Measurements from ENCODE around the gene THBD.
A peak's percentile ranks its signal among the peaks of the same experiment; 100 is the strongest.

Gene THBD

DNA sequence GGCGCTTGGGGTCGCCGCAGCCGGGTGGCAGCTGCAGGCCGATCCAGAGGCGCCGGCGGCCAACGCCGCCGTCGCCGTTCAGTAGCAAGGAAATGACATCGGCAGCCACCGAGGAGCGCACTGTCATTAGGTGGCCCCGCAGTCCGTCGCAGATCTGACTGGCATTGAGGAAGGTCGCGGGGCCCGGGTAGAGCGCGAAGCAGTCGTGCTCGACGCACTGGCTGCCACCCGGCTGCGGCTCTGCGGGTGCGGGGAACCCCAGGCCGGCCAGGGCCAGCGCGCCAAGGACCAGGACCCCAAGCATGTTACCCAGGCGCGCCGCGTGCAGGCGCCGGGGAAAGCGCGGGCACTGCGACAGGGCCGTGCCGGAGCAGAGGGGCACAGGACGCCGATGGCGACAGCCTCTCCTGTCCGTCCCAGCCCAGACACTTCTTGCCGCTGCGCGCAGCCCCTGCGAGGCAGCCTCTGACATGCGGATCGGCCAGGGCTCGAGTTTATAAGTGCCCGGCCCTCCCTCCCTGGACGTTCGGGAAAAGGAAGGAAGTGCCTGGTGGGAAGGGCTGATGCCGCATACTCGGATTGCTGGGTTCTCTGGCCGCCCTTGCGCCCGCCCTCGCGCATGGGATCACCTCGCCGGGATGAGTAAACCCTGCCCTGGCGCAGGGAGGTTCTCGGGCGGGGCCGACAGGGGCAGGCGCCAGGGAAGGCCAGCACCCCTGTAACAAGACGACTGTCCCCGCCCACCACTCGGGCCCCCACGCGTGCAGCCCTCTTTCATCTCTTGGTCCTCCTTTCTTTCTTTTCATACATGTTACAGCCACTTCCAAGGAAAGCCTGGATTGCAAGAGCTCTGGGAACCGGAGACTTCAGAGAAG lies at the start of gene THBD:
THBD (minus strand) TSS at position 472 of the 875 bp plus-strand sequence; CDS start at position 304, 168 bp downstream.
- peak within 1 kb of the TSS; percentile 95 for H3K27ac Mint-ChIP-seq
- H3K4me3 Mint-ChIP-seq = peak within 1 kb of the TSS; percentile 87
- H3K4me1 Mint-ChIP-seq (ENCODE audit: low read depth) = peaks cover 72% of the 10 kb centered on the region
- peaks cover 23% of the 10 kb centered on the region for H3K36me3 Mint-ChIP-seq (ENCODE audit: low read depth)
- H3K27me3 Mint-ChIP-seq = peaks cover 54% of the 10 kb centered on the region
- no peaks in the 10 kb centered on the region for H3K9me3 Mint-ChIP-seq
- intact Hi-C loops (cut with micrococcal nuclease) = loop anchor here (1.0 to 10.0 kb wide), 6 partner anchors 38 to 355 kb away; partner anchors contain the start of gene CD93

DNA sequence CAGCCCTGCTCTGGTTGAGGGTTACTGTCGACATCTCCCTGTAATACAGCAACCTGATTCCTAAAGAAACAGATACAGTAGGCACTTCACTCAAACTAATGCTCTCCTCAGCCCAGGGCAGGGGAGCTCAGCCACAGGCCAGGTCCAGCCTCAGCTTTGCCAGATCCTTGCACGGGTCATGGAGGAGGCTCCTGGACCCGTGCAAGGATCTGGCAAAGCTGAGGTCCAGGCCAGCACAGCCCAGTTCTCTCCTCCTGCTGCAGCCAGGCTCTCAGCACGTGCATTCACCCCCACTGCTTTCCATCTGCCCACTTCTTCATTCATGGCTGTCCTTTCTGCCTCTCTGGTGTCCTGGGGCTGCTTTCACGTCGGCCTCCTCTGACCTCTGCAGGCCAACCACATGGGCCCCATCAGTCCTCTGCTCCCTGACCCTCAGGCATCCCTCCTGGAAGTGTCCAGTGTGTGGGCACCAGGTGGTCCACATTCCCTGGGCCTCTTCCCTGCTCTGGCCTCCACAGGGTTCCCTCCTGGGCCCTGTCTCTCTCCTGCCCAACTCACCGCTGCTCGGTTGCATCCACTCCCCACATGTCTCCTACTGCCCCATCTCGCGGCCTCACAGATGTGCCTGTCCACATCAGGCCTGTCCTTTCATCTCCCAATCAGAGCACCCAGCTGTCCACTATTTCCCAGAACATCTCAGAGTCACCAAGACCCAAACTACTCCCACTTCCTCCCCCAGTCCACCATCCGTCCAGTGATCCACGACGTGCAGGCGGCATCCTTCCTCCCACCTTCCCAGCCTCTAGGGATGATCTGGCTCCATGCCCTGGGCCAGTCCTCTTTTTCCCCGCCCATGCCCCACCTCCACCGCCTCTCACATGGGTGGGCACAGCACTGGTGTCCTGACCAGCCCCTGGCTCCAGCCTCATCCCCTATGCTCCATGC lies 48.4 kb upstream of the THBD start:
- H3K4me3 Mint-ChIP-seq = peak overlapping the region; percentile 41
- no peaks in the 10 kb centered on the region for H3K27me3 Mint-ChIP-seq
- peak overlapping the region; percentile 86 for H3K27ac Mint-ChIP-seq
- intact Hi-C loops (cut with micrococcal nuclease) = loop anchor here (1.0 kb wide), 1 partner anchor 17 kb away; no protein-coding TSS in a partner anchor
- peaks cover 82% of the 10 kb centered on the region for H3K4me1 Mint-ChIP-seq (ENCODE audit: low read depth)
- H3K9me3 Mint-ChIP-seq = no peaks in the 10 kb centered on the region
- H3K36me3 Mint-ChIP-seq (ENCODE audit: low read depth) = no peaks in the 10 kb centered on the region

GRCh38 chr20:23096986-23097520 lies 47.6 kb upstream of the THBD start:
- Mint-ChIP-seq H3K4me1 (ENCODE audit: low read depth) (peaks cover 77% of the 10 kb centered on the region), H3K36me3 (ENCODE audit: low read depth) (no peaks in the 10 kb centered on the region), H3K4me3 (peak overlapping the region; percentile 55), H3K27ac (peak overlapping the region; percentile 86), H3K9me3 (no peaks in the 10 kb centered on the region), H3K27me3 (no peaks in the 10 kb centered on the region)
- intact Hi-C loops (cut with micrococcal nuclease) = loop anchor here (1.0 kb wide), 1 partner anchor 18 kb away; no protein-coding TSS in a partner anchor

- no peaks in the 10 kb centered on the region for H3K9me3 Mint-ChIP-seq
These were observed 46.6 kb upstream of the THBD start for GRCh38 chr20:23096097-23096496.

DNA sequence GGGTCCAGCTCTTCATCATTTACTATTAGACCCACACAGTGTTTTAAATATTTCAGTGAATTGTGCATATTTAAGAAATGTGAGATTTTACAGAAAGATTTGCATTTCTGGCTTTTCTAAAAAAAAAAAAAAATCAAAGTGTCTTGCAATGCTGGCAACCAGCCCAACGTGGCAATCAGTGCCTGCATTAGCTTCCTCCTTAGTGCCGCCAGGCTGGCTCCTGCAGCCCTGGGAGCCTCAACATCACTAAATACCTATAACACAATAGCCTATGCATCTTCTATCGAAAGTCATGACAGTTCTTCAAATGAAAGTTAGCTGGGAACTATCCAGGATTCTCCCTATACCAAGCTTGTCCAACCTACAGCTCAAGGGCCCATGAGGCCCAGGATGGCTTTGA lies 46.0 kb upstream of the THBD start:
- H3K9me3 Mint-ChIP-seq = no peaks in the 10 kb centered on the region
- peak overlapping the region; percentile 86 for H3K27ac Mint-ChIP-seq
- H3K4me3 Mint-ChIP-seq = peak overlapping the region; percentile 55
- intact Hi-C loops (cut with micrococcal nuclease) = no loop called here
- H3K4me1 Mint-ChIP-seq (ENCODE audit: low read depth) = peaks cover 84% of the 10 kb centered on the region
- no peaks in the 10 kb centered on the region for H3K27me3 Mint-ChIP-seq
- H3K36me3 Mint-ChIP-seq (ENCODE audit: low read depth) = no peaks in the 10 kb centered on the region

More at GRCh38 chr20:23096097-23096496, 46.6 kb upstream of the THBD start:
- peaks cover 84% of the 10 kb centered on the region for H3K4me1 Mint-ChIP-seq (ENCODE audit: low read depth)
- H3K27ac Mint-ChIP-seq = peak overlapping the region; percentile 86
- intact Hi-C loops (cut with micrococcal nuclease) = no loop called here
- H3K27me3 Mint-ChIP-seq = no peaks in the 10 kb centered on the region
- peak overlapping the region; percentile 55 for H3K4me3 Mint-ChIP-seq
- H3K36me3 Mint-ChIP-seq (ENCODE audit: low read depth) = no peaks in the 10 kb centered on the region

DNA sequence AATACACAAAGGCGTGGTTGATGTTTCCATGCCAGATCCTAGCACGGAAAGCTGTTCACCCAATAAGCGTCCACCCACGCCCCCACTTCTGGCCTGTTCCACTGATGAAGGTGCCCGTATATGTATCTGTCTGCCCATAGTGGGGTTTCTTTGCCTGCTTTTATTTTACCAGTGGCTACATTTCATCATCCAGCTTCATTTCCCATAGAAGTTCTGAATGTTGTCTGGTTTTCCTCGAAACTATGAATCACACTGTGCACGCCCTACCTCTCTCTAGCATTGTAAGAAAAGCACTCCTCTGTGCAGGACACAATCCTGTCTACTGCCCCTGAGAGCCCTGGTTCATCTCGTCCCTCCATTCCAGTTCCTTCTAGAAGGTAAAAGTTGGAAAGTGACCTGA lies 45.5 kb upstream of the THBD start:
- peak overlapping the region; percentile 55 for H3K4me3 Mint-ChIP-seq
- no peaks in the 10 kb centered on the region for H3K27me3 Mint-ChIP-seq
- intact Hi-C loops (cut with micrococcal nuclease) = no loop called here
- no peaks in the 10 kb centered on the region for H3K36me3 Mint-ChIP-seq (ENCODE audit: low read depth)
- H3K4me1 Mint-ChIP-seq (ENCODE audit: low read depth) = peaks cover 84% of the 10 kb centered on the region
- peak overlapping the region; percentile 86 for H3K27ac Mint-ChIP-seq
- H3K9me3 Mint-ChIP-seq = no peaks in the 10 kb centered on the region

DNA sequence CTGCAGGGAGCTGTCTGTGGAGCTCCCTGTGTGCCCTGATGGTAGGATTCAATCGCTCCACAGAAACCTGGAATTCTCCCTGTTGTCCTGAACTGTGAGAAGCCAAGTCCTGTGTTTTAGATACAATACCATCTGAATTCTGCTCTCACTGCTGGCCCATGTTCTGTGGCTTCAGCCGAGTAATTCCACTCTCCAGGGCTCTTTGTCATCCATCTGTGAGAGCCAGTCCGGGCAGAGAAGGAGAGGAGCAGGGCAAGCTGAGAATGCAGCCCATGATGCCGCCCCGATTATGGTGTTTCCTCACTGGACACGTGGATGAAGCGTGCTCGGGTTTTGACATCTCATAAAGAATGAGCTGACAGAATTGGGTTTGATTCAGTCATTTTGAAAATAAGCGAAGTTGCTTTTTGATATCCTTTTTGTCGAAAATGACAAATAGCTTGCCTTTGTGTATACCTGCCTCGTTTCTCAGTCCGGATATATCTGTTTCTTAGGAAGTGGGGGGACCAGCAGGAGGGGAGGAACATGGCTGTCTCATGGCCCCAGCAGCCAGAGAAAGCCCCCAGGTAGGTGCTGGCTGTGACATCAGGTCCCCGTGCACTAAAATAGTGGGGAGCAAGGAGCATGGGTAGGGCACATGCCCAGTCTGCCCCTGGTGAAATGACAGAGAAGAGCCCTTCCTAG lies 44.9 kb upstream of the THBD start:
- intact Hi-C loops (cut with micrococcal nuclease) = no loop called here

GRCh38 chr20:23093613-23094012 lies 44.1 kb upstream of the THBD start:
- peak overlapping the region; percentile 86 for H3K27ac Mint-ChIP-seq
- intact Hi-C loops (cut with micrococcal nuclease) = no loop called here
- H3K9me3 Mint-ChIP-seq = no peaks in the 10 kb centered on the region
- H3K4me3 Mint-ChIP-seq = no peak overlapping the region
- H3K27me3 Mint-ChIP-seq = no peaks in the 10 kb centered on the region
- peaks cover 79% of the 10 kb centered on the region for H3K4me1 Mint-ChIP-seq (ENCODE audit: low read depth)
- H3K36me3 Mint-ChIP-seq (ENCODE audit: low read depth) = no peaks in the 10 kb centered on the region

More for the DNA sequence above, 44.9 kb upstream of the THBD start:
- Mint-ChIP-seq H3K4me1 (ENCODE audit: low read depth) (peaks cover 80% of the 10 kb centered on the region), H3K27ac (peak overlapping the region; percentile 86), H3K9me3 (no peaks in the 10 kb centered on the region), H3K27me3 (no peaks in the 10 kb centered on the region), H3K4me3 (no peak overlapping the region), H3K36me3 (ENCODE audit: low read depth) (no peaks in the 10 kb centered on the region)

GRCh38 chr20:23092861-23093495 lies 43.5 kb upstream of the THBD start:
- peaks cover 79% of the 10 kb centered on the region for H3K4me1 Mint-ChIP-seq (ENCODE audit: low read depth)
- no peaks in the 10 kb centered on the region for H3K27me3 Mint-ChIP-seq
- no peaks in the 10 kb centered on the region for H3K36me3 Mint-ChIP-seq (ENCODE audit: low read depth)
- H3K27ac Mint-ChIP-seq = peak overlapping the region; percentile 33
- intact Hi-C loops (cut with micrococcal nuclease) = no loop called here
- no peaks in the 10 kb centered on the region for H3K9me3 Mint-ChIP-seq
- no peak overlapping the region for H3K4me3 Mint-ChIP-seq

GRCh38 chr20:23092384-23092756 lies 42.9 kb upstream of the THBD start:
- intact Hi-C loops (cut with micrococcal nuclease) = no loop called here
- no peaks in the 10 kb centered on the region for H3K36me3 Mint-ChIP-seq (ENCODE audit: low read depth)
- H3K27ac Mint-ChIP-seq = peak overlapping the region; percentile 58
- H3K27me3 Mint-ChIP-seq = no peaks in the 10 kb centered on the region
- no peak overlapping the region for H3K4me3 Mint-ChIP-seq
- H3K4me1 Mint-ChIP-seq (ENCODE audit: low read depth) = peaks cover 79% of the 10 kb centered on the region
- no peaks in the 10 kb centered on the region for H3K9me3 Mint-ChIP-seq

DNA sequence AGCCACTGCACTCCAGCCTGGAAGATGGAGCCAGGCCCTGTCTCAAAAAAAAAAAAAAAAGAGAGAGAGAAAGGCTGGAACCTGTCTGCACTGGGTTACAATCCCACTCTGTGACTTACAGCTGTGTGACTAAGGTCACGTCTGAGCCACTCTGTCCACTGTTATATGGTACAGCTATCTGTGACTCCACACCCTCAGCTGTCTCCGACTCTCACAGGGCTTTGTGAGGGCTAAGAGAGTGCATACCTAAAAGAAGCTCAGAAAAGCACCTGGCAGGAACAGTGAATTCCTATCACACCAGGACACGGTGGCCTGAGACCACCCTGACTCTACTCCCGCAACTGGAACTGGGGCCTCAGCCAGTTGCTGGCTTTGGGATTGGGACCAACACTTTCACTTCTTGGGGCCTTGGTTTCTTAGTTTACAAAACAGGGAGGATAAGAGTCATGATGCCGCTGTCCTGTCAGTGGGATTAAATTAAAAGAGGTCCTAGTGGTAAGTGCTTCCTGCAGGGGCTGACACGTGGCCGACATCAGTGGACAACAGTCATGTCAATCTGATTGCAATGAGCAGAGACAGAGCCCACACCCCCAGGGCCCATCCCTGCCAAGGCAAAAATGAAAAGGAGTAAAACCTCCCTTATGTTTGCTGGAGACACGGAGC lies 42.4 kb upstream of the THBD start:
- Mint-ChIP-seq H3K27me3 (no peaks in the 10 kb centered on the region), H3K4me3 (no peak overlapping the region), H3K4me1 (ENCODE audit: low read depth) (peaks cover 80% of the 10 kb centered on the region), H3K9me3 (no peaks in the 10 kb centered on the region), H3K27ac (peak overlapping the region; percentile 58), H3K36me3 (ENCODE audit: low read depth) (no peaks in the 10 kb centered on the region)
- intact Hi-C loops (cut with micrococcal nuclease) = no loop called here

- Mint-ChIP-seq H3K9me3 (no peaks in the 10 kb centered on the region), H3K27ac (peak overlapping the region; percentile 58), H3K4me1 (ENCODE audit: low read depth) (peaks cover 80% of the 10 kb centered on the region), H3K27me3 (no peaks in the 10 kb centered on the region), H3K4me3 (no peak overlapping the region), H3K36me3 (ENCODE audit: low read depth) (no peaks in the 10 kb centered on the region)
- intact Hi-C loops (cut with micrococcal nuclease) = no loop called here
These were observed 41.4 kb upstream of the THBD start for GRCh38 chr20:23090878-23091277.
